GM12891 (cell line): ENCODE results near the gene CYP27B1.

Source experiments
- POLR2A ChIP-seq: IDR thresholded peaks from 2 replicates; pipeline ENCODE4 v1.6.1; 2011; ENCODE audit warnings: low read depth, low read length, control low read depth
- POLR2AphosphoS5 ChIP-seq: IDR thresholded peaks from 2 replicates; pipeline ENCODE4 v1.6.1; 2011; ENCODE audit warnings: low read depth, low read length, control low read depth
- POU2F2 ChIP-seq: IDR thresholded peaks from 2 replicates; pipeline ENCODE4 v1.6.1; 2011; ENCODE audit warnings: low read depth, mild to moderate bottlenecking, control low read depth, low read length, moderate library complexity
- SPI1 ChIP-seq: IDR thresholded peaks from 2 replicates; pipeline ENCODE4 v1.6.1; 2011; ENCODE audit warnings: low read depth, low read length, control low read depth

GRCh38 chr12:57779736-57780135 lies 12.9 kb upstream of the CYP27B1 start:
- TF ChIP-seq POLR2A = no peak
- TF ChIP-seq POLR2AphosphoS5 = no peak
- no peak for TF ChIP-seq SPI1
- TF ChIP-seq POU2F2 = no peak
